HepG2 (cell line): ENCODE measurements around the gene NCF2. TPM values are rescaled to one million over a fixed set of nuclear protein-coding genes. Genes with fewer than 3 reads are reported as not detected.

Source experiments
- ATAC-seq: fragments of 200-7000 bp; cut with Tn5 transposase; 3 replicates; pipeline ENCODE4 v1.9.1; 2020; ENCODE audit warnings: mild to moderate bottlenecking, moderate library complexity
- BruUV-seq: library from RNA; stranded (reverse); fragments of 400-500 nt; replicated peaks from 2 replicates; lab custom pipeline; 2021; lab: Mats Ljungman, UMichigan
- CTCF ChIA-PET: fragments of 300-600 bp; formaldehyde crosslinking; extraction: SDS; loops from one replicate; lab custom pipeline; 2021; ENCODE audit warnings: low total read pairs, inconsistent platforms, low intra/inter-chr PET ratio; lab: Yijun Ruan, JAX
- POLR2A ChIA-PET: fragments of 350-600 bp; sonication (Branson Sonifier 250); formaldehyde crosslinking; loops from one replicate; lab custom pipeline; 2020; ENCODE audit warnings: antibody characterized with exemption, inconsistent platforms; lab: Yijun Ruan, JAX
- DNase-seq: peaks from one replicate; pipeline ENCODE4 v3.0.0-alpha.2; 2015; ENCODE audit warnings: low spot score
- FAIRE-seq: peaks from 3 replicates; lab custom pipeline; 2011; peaks lifted over from hg19 to GRCh38; lab: Jason Lieb, UNC
- H2AFZ ChIP-seq: one replicate; pipeline ENCODE4 v1.6.1; 2011; ENCODE audit warnings: low read length, inconsistent platforms
- H3K27ac ChIP-seq: fragments of 300-600 bp; 3 replicates; pipeline ENCODE4 v1.8.0; 2011; ENCODE audit warnings: mixed run types, mild to moderate bottlenecking, mixed read lengths, low read length, inconsistent platforms; ENCODE audit not compliant: insufficient read depth; ENCODE audit errors: extremely low read length
- H3K27me3 ChIP-seq, 2 experiments: fragments of 200-600 bp in 1 of 2; 2 replicates in 1 of 2; 3 replicates in 1 of 2; pipeline versions ENCODE4 v1.6.0 to v1.8.0; 2011; ENCODE audit warnings: low read length in 2 of 2, mild to moderate bottlenecking in 2 of 2, moderate library complexity in 2 of 2, inconsistent platforms in 1 of 2; ENCODE audit not compliant: insufficient read depth in 2 of 2, control insufficient read depth in 1 of 2
- H3K36me3 ChIP-seq, 2 experiments: fragments of 200-600 bp in 1 of 2; replicated peaks in 1 of 2; 2 replicates in 1 of 2; 3 replicates in 1 of 2; pipeline versions ENCODE4 v1.5.1 to v1.8.0; 2011; ENCODE audit warnings: low read length in 2 of 2, inconsistent platforms in 1 of 2; ENCODE audit not compliant: insufficient read depth in 2 of 2, control insufficient read depth in 1 of 2
- H3K4me1 ChIP-seq: 2 replicates; pipeline ENCODE4 v1.5.1; 2012; ENCODE audit warnings: low read length, inconsistent platforms; ENCODE audit not compliant: insufficient read depth
- H3K4me2 ChIP-seq: 2 replicates; pipeline ENCODE4 v1.6.0; 2011; ENCODE audit warnings: low read depth, low read length, inconsistent platforms
- H3K4me3 ChIP-seq, 3 experiments: fragments of 200-600 bp in 1 of 3; sonication (generic), shearing (Covaris generic) in 1 of 3; replicated peaks in 1 of 3; 2 replicates each; pipeline ENCODE4 v1.5.1; 2011 to 2016; ENCODE audit warnings: low read length in 3 of 3, inconsistent platforms in 2 of 3, low read depth in 2 of 3, mild to moderate bottlenecking in 2 of 3, control low read depth in 1 of 3, mixed read lengths in 1 of 3; ENCODE audit not compliant: insufficient read depth in 1 of 3
- H3K79me2 ChIP-seq: one replicate; pipeline ENCODE4 v1.6.1; 2011; ENCODE audit warnings: low read length, inconsistent platforms; ENCODE audit not compliant: insufficient read depth
- H3K9ac ChIP-seq: 2 replicates; pipeline ENCODE4 v1.6.0; 2011; ENCODE audit warnings: mild to moderate bottlenecking, low read depth, low read length, inconsistent platforms; ENCODE audit not compliant: insufficient read depth
- H3K9me3 ChIP-seq: 2 replicates; pipeline ENCODE4 v1.5.1; 2012; ENCODE audit warnings: mild to moderate bottlenecking, low read length
- H4K20me1 ChIP-seq: 2 replicates; pipeline ENCODE4 v1.6.0; 2011; ENCODE audit warnings: inconsistent platforms, mild to moderate bottlenecking, low read length, moderate library complexity; ENCODE audit not compliant: insufficient read depth
- CC2D1A ChIP-seq: sonication (generic); formaldehyde crosslinking; IDR thresholded peaks from 2 replicates; pipeline ENCODE4 v1.8.1; 2023; ENCODE audit warnings: mild to moderate bottlenecking, missing genetic modification reagents
- CTCF ChIP-seq: sonication (generic); formaldehyde crosslinking; IDR thresholded peaks from 2 replicates; pipeline ENCODE4 v1.5.0; 2020; ENCODE audit warnings: mild to moderate bottlenecking, missing genetic modification reagents, moderate library complexity
- DRAP1 ChIP-seq: IDR thresholded peaks from 2 replicates; pipeline ENCODE4 v1.6.1; 2016; ENCODE audit warnings: missing genetic modification reagents, missing compliant biosample characterization
- EED ChIP-seq: sonication (generic); formaldehyde crosslinking; IDR thresholded peaks from 2 replicates; pipeline ENCODE4 v1.5.0; 2020; ENCODE audit warnings: mild to moderate bottlenecking, missing genetic modification reagents
- ELF1 ChIP-seq: sonication (generic); formaldehyde crosslinking; IDR thresholded peaks from 2 replicates; pipeline ENCODE4 v1.4.0; 2020; ENCODE audit warnings: missing genetic modification reagents
- KDM3A ChIP-seq: IDR thresholded peaks from 2 replicates; pipeline ENCODE4 v1.6.1; 2018; ENCODE audit warnings: low read depth, missing compliant biosample characterization
- RBM22 ChIP-seq: fragments of 200-400 bp; formaldehyde crosslinking; optimal IDR thresholded peaks from 2 replicates; pipeline ENCODE3; 2017; ENCODE audit warnings: mild to moderate bottlenecking, low read length, moderate library complexity
- ZFP91 ChIP-seq: sonication (generic); formaldehyde crosslinking; IDR thresholded peaks from 2 replicates; pipeline ENCODE4 v1.9.0; 2022; ENCODE audit warnings: missing genetic modification reagents, mild to moderate bottlenecking, borderline replicate concordance
- ZMYM4 ChIP-seq: sonication (generic); formaldehyde crosslinking; IDR thresholded peaks from 2 replicates; pipeline ENCODE4 v1.8.1; 2023; ENCODE audit warnings: mild to moderate bottlenecking, missing genetic modification reagents
- ZNF101 ChIP-seq: sonication (generic); formaldehyde crosslinking; IDR thresholded peaks from 2 replicates; pipeline ENCODE4 v1.4.0; 2020; ENCODE audit warnings: mild to moderate bottlenecking, low read depth, missing genetic modification reagents, borderline replicate concordance
- ZNF362 ChIP-seq: sonication (generic); formaldehyde crosslinking; IDR thresholded peaks from 2 replicates; pipeline ENCODE4 v1.4.0; 2020; ENCODE audit warnings: missing genetic modification reagents, mild to moderate bottlenecking, borderline replicate concordance
- ZNF546 ChIP-seq: sonication (generic); formaldehyde crosslinking; conservative IDR thresholded peaks from 2 replicates; pipeline ENCODE4 v1.8.1; 2023; ENCODE audit warnings: mild to moderate bottlenecking, missing genetic modification reagents
- WGBS: methylation state at CpG from one replicate; pipeline ENCODE4 v1.1.6; 2017; ENCODE audit warnings: low lambda C conversion rate; 5-methylcytosine and 5-hydroxymethylcytosine counted together
- in situ Hi-C: cut with HindIII; loops from 2 replicates; pipeline ENCODE4 v1.10.0; 2017; ENCODE audit warnings: low pct_unique_long_range_greater_than_20kb; ENCODE audit not compliant: extremely low pct_ligation_motif_present
- intact Hi-C: fragments of 100-400 bp; cut with micrococcal nuclease; formaldehyde crosslinking; loops from one replicate; pipeline ENCODE4 v1.10.0; 2022; ENCODE audit not compliant: unreplicated experiment
- polyA plus RNA-seq, 8 experiments: library from polyadenylated mRNA; depleted of rRNA in 3 of 8; stranded (reverse) in 7 of 8; unstranded in 1 of 8; fragments of >200 nt; fragmentation: Illumina TruSeq in 4 of 8; extraction: Trizol in 4 of 8; gene quantifications; 2 replicates each; pipeline versions ENCODE4 v1.2.1 to v1.2.3, GENCODE V29; 2011 to 2016; ENCODE audit warnings: low read depth in 4 of 8, missing spikeins in 1 of 8, mixed read lengths in 1 of 8; ENCODE audit not compliant: insufficient read depth in 1 of 8
- total RNA-seq, 5 experiments: library from RNA; depleted of rRNA; stranded (reverse); fragments of >200 nt; fragmentation: Illumina TruSeq; extraction: Trizol; gene quantifications; 2 replicates each; pipeline ENCODE4 v1.2.3, GENCODE V29; 2016; ENCODE audit warnings: low read depth in 1 of 5

The NCF2 gene
- total and polyA plus RNA-seq, 2 of the 13 experiments (the other 11 are each of a cell fraction or from before 2014, with no cell fraction given): 0.18 to 0.46 TPM

GRCh38 chr1:183552441-183552840 is 37.8 kb downstream of the NCF2 start (continued):
- TF ChIP-seq ELF1 (CRISPR knock-in tag): no peak
- TF ChIP-seq DRAP1 (CRISPR knock-in tag): no peak
- TF ChIP-seq, all 625 proteins: peak for 0

- ChIA-PET CTCF (no interaction called here), POLR2A (no interaction called here)
- Histone ChIP-seq H3K9ac (no peak overlapping the region), H3K27me3 (no peaks in the 10 kb centered on the region), H3K79me2 (no peaks in the 10 kb centered on the region), H3K4me1 (no peaks in the 10 kb centered on the region), H3K4me3 (no peak overlapping the region), H2AFZ (no peak overlapping the region), H3K36me3 (peaks cover 16 to 58% of the 10 kb centered on the region in 2 experiments), H4K20me1 (no peaks in the 10 kb centered on the region), H3K27ac (no peak overlapping the region), H3K9me3 (no peaks in the 10 kb centered on the region), H3K4me2 (no peak overlapping the region)
- TF ChIP-seq ZMYM4 (CRISPR knock-in tag) (no peak), RBM22 (peak; percentile 48)
- ATAC-seq: no peak
- TSS peak; percentile 12 for BruUV-seq
- in situ Hi-C loops (loop anchor here (25.0 kb wide), 1 partner anchor 265 kb away; no protein-coding TSS in a partner anchor), intact Hi-C loops (no loop called here)
- DNase-seq: no peak
- WGBS: 93% methylated on average over 9 of the region's 9 CpGs
- FAIRE-seq: no peak
Observed at GRCh38 chr1:183551924-183552323, 38.3 kb downstream of the NCF2 start.

- no peak overlapping the region for H3K9ac ChIP-seq
- no peaks in the 10 kb centered on the region for H3K27me3 ChIP-seq
- H3K4me2 ChIP-seq: no peak overlapping the region
- no peak overlapping the region for H3K4me3 ChIP-seq
- H3K4me1 ChIP-seq: no peaks in the 10 kb centered on the region
- WGBS: 91% methylated on average over 3 of the region's 3 CpGs
- H4K20me1 ChIP-seq: no peaks in the 10 kb centered on the region
- H3K27ac ChIP-seq: no peak overlapping the region
- ChIA-PET POLR2A (no interaction called here), CTCF (no interaction called here)
- H2AFZ ChIP-seq: no peak overlapping the region
- no peaks in the 10 kb centered on the region for H3K79me2 ChIP-seq
- H3K9me3 ChIP-seq: no peaks in the 10 kb centered on the region
- ATAC-seq (no peak), DNase-seq (no peak), FAIRE-seq (no peak)
- in situ Hi-C loops: loop anchor here (25.0 kb wide), 1 partner anchor 264 kb away; no protein-coding TSS in a partner anchor
- intact Hi-C loops: no loop called here
- BruUV-seq: no TSS peak
- peaks cover 21 to 68% of the 10 kb centered on the region in 2 experiments for H3K36me3 ChIP-seq
- TF ChIP-seq EED: no peak
- TF ChIP-seq ZNF101 (CRISPR knock-in tag): no peak
- TF ChIP-seq CTCF (CRISPR knock-in tag): no peak
- TF ChIP-seq ZNF546 (CRISPR knock-in tag): no peak
- TF ChIP-seq KDM3A (CRISPR knock-in tag): no peak
- no peak for TF ChIP-seq ZFP91 (CRISPR knock-in tag)
- TF ChIP-seq CC2D1A (CRISPR knock-in tag): no peak
- no peak for TF ChIP-seq ZNF362
Observed at GRCh38 chr1:183550915-183551314, 39.3 kb downstream of the NCF2 start.
